Esophagus muscularis mucosa (tissue), 4 donors: Measurements from ENCODE around the gene TMEM263.

ENCODE experiments used
- EP300 ChIP-seq: sonication (generic); formaldehyde crosslinking; IDR thresholded peaks from one replicate; pipeline ENCODE4 v1.6.1; 2017; ENCODE audit warnings: antibody characterized with exemption
- POLR2A ChIP-seq: fragments of 450-650 bp; IDR thresholded peaks from one replicate; pipeline ENCODE4 v1.6.1; 2017; ENCODE audit warnings: antibody characterized with exemption, moderate library complexity, mild to moderate bottlenecking, low read depth
- TF ChIP-seq, protein P1 (sequence below), 3 experiments: fragments of 200-600 bp in 2 of 3; fragments of 450-650 bp in 1 of 3; sonication (generic) in 2 of 3; IDR thresholded peaks; one replicate each; pipeline ENCODE4 v1.5.1; 2017 to 2019; ENCODE audit warnings: antibody characterized with exemption in 3 of 3, mild to moderate bottlenecking in 2 of 3, moderate library complexity in 1 of 3

GRCh38 chr12:106980944-106981343 is 25.2 kb downstream of the TMEM263 start:
- TF ChIP-seq, protein P1, sequence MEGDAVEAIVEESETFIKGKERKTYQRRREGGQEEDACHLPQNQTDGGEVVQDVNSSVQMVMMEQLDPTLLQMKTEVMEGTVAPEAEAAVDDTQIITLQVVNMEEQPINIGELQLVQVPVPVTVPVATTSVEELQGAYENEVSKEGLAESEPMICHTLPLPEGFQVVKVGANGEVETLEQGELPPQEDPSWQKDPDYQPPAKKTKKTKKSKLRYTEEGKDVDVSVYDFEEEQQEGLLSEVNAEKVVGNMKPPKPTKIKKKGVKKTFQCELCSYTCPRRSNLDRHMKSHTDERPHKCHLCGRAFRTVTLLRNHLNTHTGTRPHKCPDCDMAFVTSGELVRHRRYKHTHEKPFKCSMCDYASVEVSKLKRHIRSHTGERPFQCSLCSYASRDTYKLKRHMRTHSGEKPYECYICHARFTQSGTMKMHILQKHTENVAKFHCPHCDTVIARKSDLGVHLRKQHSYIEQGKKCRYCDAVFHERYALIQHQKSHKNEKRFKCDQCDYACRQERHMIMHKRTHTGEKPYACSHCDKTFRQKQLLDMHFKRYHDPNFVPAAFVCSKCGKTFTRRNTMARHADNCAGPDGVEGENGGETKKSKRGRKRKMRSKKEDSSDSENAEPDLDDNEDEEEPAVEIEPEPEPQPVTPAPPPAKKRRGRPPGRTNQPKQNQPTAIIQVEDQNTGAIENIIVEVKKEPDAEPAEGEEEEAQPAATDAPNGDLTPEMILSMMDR (IDR thresholded peaks at IDR 0.05), result no peak
- TF ChIP-seq EP300 (no peak), POLR2A (no peak)
